Small intestine (tissue), 7 donors: ENCODE measurements around the gene RBMS1. TPM values are rescaled to one million over a fixed set of nuclear protein-coding genes. Genes with fewer than 3 reads are reported as not detected.

Source experiments
- DNase-seq, 2 donors: peaks; one replicate each; pipeline versions ENCODE4 v3.0.0 to v3.0.0-alpha.2; 2013
- FAIRE-seq: peaks from 2 replicates; lab custom pipeline; 2012; peaks lifted over from hg19 to GRCh38; lab: Jason Lieb, UNC
- H3K27ac ChIP-seq, 3 donors: one replicate each; pipeline ENCODE4 v1.5.1; 2013; ENCODE audit warnings: low read length in 2 of 3, mild to moderate bottlenecking in 2 of 3, control low read depth in 1 of 3, inconsistent platforms in 1 of 3, low read depth in 1 of 3, moderate library complexity in 1 of 3
- H3K27me3 ChIP-seq, 3 donors: one replicate each; pipeline ENCODE4 v1.6.1; 2013; ENCODE audit warnings: low read length in 3 of 3, inconsistent platforms in 1 of 3; ENCODE audit not compliant: control insufficient read depth in 3 of 3, insufficient read depth in 3 of 3
- H3K36me3 ChIP-seq, 3 donors: one replicate each; pipeline ENCODE4 v1.6.1; 2013; ENCODE audit warnings: low read length in 3 of 3, inconsistent platforms in 1 of 3, low read depth in 1 of 3, mild to moderate bottlenecking in 1 of 3, moderate library complexity in 1 of 3; ENCODE audit not compliant: control insufficient read depth in 3 of 3, insufficient read depth in 2 of 3
- H3K4me1 ChIP-seq, 3 donors: one replicate each; pipeline ENCODE4 v1.6.1; 2013; ENCODE audit warnings: low read length in 2 of 3, inconsistent platforms in 1 of 3, low read depth in 1 of 3, mild to moderate bottlenecking in 1 of 3, moderate library complexity in 1 of 3; ENCODE audit not compliant: control insufficient read depth in 3 of 3, insufficient read depth in 2 of 3
- H3K4me3 ChIP-seq, 3 donors: one replicate each; pipeline ENCODE4 v1.5.1; 2013; ENCODE audit warnings: low read length in 3 of 3, control low read depth in 1 of 3, inconsistent platforms in 1 of 3, low read depth in 1 of 3, mild to moderate bottlenecking in 1 of 3, moderate library complexity in 1 of 3
- H3K9me3 ChIP-seq, 2 donors: one replicate each; pipeline ENCODE4 v1.6.1; 2013; ENCODE audit warnings: low read depth in 1 of 2, low read length in 1 of 2; ENCODE audit not compliant: control insufficient read depth in 2 of 2, insufficient read depth in 1 of 2
- WGBS, 3 donors: extraction: QIAGEN DNeasy Blood & Tissue Kit; methylation state at CpG; one replicate each; pipeline ENCODE4 v1.1.7; 2013; 5-methylcytosine and 5-hydroxymethylcytosine counted together
- polyA plus RNA-seq, 4 donors: library from polyadenylated mRNA; stranded (reverse) in 3 of 4; unstranded in 1 of 4; fragments of 200-250 nt in 3 of 4; fragments of 120-200 nt in 1 of 4; gene quantifications; one replicate each; pipeline versions ENCODE4 v1.2.1 to v1.2.3, GENCODE V29; 2013
- donor health status: healthy with polysubstance abuse.
- donor health status: control.
- donor health status: control.
- donor health status: Bipolar disorder and iron deficiency.
- donor health status: healthy.

The RBMS1 gene
- polyA plus RNA-seq, 4 donors: 2.0 to 21.4 (median 10.1) TPM

- Histone ChIP-seq H3K9me3 (no peaks in the 10 kb centered on the region), H3K36me3 (no peaks in the 10 kb centered on the region), H3K27me3 (no peaks in the 10 kb centered on the region), H3K4me3 (no peak overlapping the region), H3K4me1 (peaks cover 0 to 15% (median 0%) of the 10 kb centered on the region in 3 donors), H3K27ac (no peak overlapping the region)
- FAIRE-seq (no peak), DNase-seq (no peak)
- WGBS, 3 donors: 49 to 80% (median 53%) methylated on average over 3 of the region's 3 CpGs
These were observed 171.3 kb downstream of the RBMS1 start for GRCh38 chr2:160322320-160322719.

- Histone ChIP-seq H3K4me1 (peaks cover 0 to 15% (median 0%) of the 10 kb centered on the region in 3 donors), H3K27ac (no peak overlapping the region), H3K9me3 (no peaks in the 10 kb centered on the region), H3K36me3 (no peaks in the 10 kb centered on the region), H3K4me3 (no peak overlapping the region), H3K27me3 (no peaks in the 10 kb centered on the region)
- peak; percentile 26 to 64 for DNase-seq
- FAIRE-seq: no peak
- 8 to 65% (median 39%) methylated on average over 1 to 2 of the region's 2 CpGs for WGBS, 3 donors
These were observed 172.6 kb downstream of the RBMS1 start for GRCh38 chr2:160321006-160321405.

GRCh38 chr2:160319700-160320099 lies 173.9 kb downstream of the RBMS1 start:
- peaks cover 0 to 12% (median 0%) of the 10 kb centered on the region in 3 donors for H3K4me1 ChIP-seq
- H3K36me3 ChIP-seq: no peaks in the 10 kb centered on the region
- H3K27me3 ChIP-seq: no peaks in the 10 kb centered on the region
- H3K4me3 ChIP-seq: no peak overlapping the region
- DNase-seq (no peak), FAIRE-seq (no peak)
- H3K27ac ChIP-seq: no peak overlapping the region
- H3K9me3 ChIP-seq: no peaks in the 10 kb centered on the region

- DNase-seq (no peak), FAIRE-seq (no peak)
- Histone ChIP-seq H3K9me3 (no peaks in the 10 kb centered on the region), H3K27ac (no peak overlapping the region), H3K4me1 (peaks cover 0 to 12% (median 0%) of the 10 kb centered on the region in 3 donors), H3K27me3 (no peaks in the 10 kb centered on the region), H3K36me3 (no peaks in the 10 kb centered on the region), H3K4me3 (no peak overlapping the region)
These were observed 175.4 kb downstream of the RBMS1 start for GRCh38 chr2:160318218-160318617.

GRCh38 chr2:160317181-160318099 lies 176.2 kb downstream of the RBMS1 start:
- Histone ChIP-seq H3K27ac (no peak overlapping the region), H3K27me3 (no peaks in the 10 kb centered on the region), H3K4me3 (no peak overlapping the region), H3K36me3 (peaks cover 0 to 3% (median 2%) of the 10 kb centered on the region in 3 donors), H3K4me1 (peaks cover 0 to 8% (median 0%) of the 10 kb centered on the region in 3 donors), H3K9me3 (no peaks in the 10 kb centered on the region)
- no peak for DNase-seq
- 73 to 92% (median 91%) methylated on average over 7 of the region's 7 CpGs for WGBS, 3 donors
- FAIRE-seq: no peak

GRCh38 chr2:160315337-160315736 lies 178.3 kb downstream of the RBMS1 start:
- no peak for FAIRE-seq

GRCh38 chr2:160310118-160310828 lies 183.3 kb downstream of the RBMS1 start:
- Histone ChIP-seq H3K4me3 (no peak overlapping the region), H3K9me3 (no peaks in the 10 kb centered on the region), H3K4me1 (no peaks in the 10 kb centered on the region), H3K36me3 (peaks cover 0 to 3% (median 2%) of the 10 kb centered on the region in 3 donors), H3K27me3 (no peaks in the 10 kb centered on the region), H3K27ac (no peak overlapping the region)
- DNase-seq (no peak), FAIRE-seq (no peak)
- WGBS, 3 donors: 70 to 87% (median 79%) methylated on average over 8 of the region's 8 CpGs

More at GRCh38 chr2:160315337-160315736, 178.3 kb downstream of the RBMS1 start:
- H3K27ac ChIP-seq: no peak overlapping the region
- H3K4me1 ChIP-seq: peaks cover 0 to 2% (median 0%) of the 10 kb centered on the region in 3 donors
- no peak overlapping the region for H3K4me3 ChIP-seq
- WGBS, 3 donors: 69 to 76% (median 75%) methylated on average over 2 of the region's 2 CpGs
- no peak for DNase-seq
- peaks cover 0 to 3% (median 2%) of the 10 kb centered on the region in 3 donors for H3K36me3 ChIP-seq
- H3K27me3 ChIP-seq: no peaks in the 10 kb centered on the region
- no peaks in the 10 kb centered on the region for H3K9me3 ChIP-seq

- Histone ChIP-seq H3K27me3 (no peaks in the 10 kb centered on the region), H3K36me3 (peaks cover 0 to 3% (median 2%) of the 10 kb centered on the region in 3 donors), H3K4me1 (no peaks in the 10 kb centered on the region), H3K4me3 (no peak overlapping the region), H3K9me3 (no peaks in the 10 kb centered on the region), H3K27ac (no peak overlapping the region)
- no peak for DNase-seq
- no peak for FAIRE-seq
These were observed 184.0 kb downstream of the RBMS1 start for GRCh38 chr2:160309585-160309984.
